ENCODE data around the gene IFT88. TPM values are rescaled to one million over a fixed set of nuclear protein-coding genes. Genes with fewer than 3 reads are reported as not detected.

The IFT88 gene
- total RNA-seq, 1 donor from 2014 or later = 8.7 TPM

- H3K4me1 Mint-ChIP-seq (ENCODE audit: low read depth, unreplicated experiment) = peaks cover 23% of the 10 kb centered on the region
- H3K9me3 Mint-ChIP-seq (ENCODE audit: unreplicated experiment) = no peaks in the 10 kb centered on the region
- TF ChIP-seq, protein P1, sequence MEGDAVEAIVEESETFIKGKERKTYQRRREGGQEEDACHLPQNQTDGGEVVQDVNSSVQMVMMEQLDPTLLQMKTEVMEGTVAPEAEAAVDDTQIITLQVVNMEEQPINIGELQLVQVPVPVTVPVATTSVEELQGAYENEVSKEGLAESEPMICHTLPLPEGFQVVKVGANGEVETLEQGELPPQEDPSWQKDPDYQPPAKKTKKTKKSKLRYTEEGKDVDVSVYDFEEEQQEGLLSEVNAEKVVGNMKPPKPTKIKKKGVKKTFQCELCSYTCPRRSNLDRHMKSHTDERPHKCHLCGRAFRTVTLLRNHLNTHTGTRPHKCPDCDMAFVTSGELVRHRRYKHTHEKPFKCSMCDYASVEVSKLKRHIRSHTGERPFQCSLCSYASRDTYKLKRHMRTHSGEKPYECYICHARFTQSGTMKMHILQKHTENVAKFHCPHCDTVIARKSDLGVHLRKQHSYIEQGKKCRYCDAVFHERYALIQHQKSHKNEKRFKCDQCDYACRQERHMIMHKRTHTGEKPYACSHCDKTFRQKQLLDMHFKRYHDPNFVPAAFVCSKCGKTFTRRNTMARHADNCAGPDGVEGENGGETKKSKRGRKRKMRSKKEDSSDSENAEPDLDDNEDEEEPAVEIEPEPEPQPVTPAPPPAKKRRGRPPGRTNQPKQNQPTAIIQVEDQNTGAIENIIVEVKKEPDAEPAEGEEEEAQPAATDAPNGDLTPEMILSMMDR (IDR thresholded peaks at IDR 0.05; ENCODE audit: partially characterized antibody, unreplicated experiment) = no peak
- DNase-seq = no peak
- H3K4me3 Mint-ChIP-seq (ENCODE audit: unreplicated experiment) = no peak overlapping the region
- peaks cover 3% of the 10 kb centered on the region for H3K27me3 Mint-ChIP-seq (ENCODE audit: unreplicated experiment)
- H3K27ac Mint-ChIP-seq (ENCODE audit: unreplicated experiment) = no peak overlapping the region
- H3K36me3 Mint-ChIP-seq (ENCODE audit: unreplicated experiment) = no peaks in the 10 kb centered on the region
Observed at GRCh38 chr13:20713751-20714150, 146.8 kb downstream of the IFT88 start.

- Mint-ChIP-seq H3K4me1 (ENCODE audit: low read depth, unreplicated experiment) (peaks cover 23% of the 10 kb centered on the region), H3K36me3 (ENCODE audit: unreplicated experiment) (no peaks in the 10 kb centered on the region), H3K27ac (ENCODE audit: unreplicated experiment) (no peak overlapping the region), H3K4me3 (ENCODE audit: unreplicated experiment) (peak overlapping the region; percentile 4), H3K27me3 (ENCODE audit: unreplicated experiment) (peaks cover 3% of the 10 kb centered on the region), H3K9me3 (ENCODE audit: unreplicated experiment) (no peaks in the 10 kb centered on the region)
- no peak for DNase-seq
- TF ChIP-seq, protein P1 (IDR thresholded peaks at IDR 0.05; ENCODE audit: partially characterized antibody, unreplicated experiment) = no peak
Observed at GRCh38 chr13:20714161-20714560, 147.2 kb downstream of the IFT88 start.

DNA sequence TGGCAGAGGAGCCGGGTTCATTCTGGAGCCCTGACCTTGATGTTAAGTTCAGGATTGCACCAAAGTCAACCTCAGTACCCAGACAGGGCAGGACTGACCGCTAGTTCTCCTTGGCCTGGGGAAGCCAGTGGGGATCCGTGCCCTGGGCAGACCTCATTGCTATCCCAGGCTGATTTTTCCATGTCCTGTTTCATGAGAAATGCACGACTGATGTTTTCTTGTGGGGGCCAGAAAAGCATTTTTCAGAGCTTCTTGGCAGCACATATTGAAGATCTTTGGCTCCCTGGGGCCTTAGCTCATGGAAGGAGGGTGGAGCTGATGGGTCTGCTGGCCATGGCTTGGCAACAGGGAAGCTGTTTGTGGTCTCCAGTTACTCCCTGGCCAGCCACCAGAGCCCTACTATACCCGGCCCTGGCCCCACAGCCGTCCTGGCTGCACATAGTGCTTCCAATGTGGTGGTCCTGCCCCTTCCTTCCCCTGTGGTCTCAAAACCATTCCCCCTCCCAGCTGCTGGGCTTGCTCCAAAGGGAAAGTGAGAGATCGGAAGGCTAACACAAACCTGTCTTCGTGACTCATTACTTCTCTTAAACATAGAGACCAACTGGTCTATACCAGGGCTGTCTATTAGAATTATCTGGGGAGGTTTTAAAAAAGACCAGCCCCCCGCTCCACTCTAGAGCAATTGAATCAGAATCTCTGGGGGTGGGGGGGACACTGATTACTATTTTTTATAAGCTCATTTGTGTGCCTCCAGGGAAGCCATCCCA is 147.8 kb downstream of the IFT88 start:
- Mint-ChIP-seq H3K4me3 (ENCODE audit: unreplicated experiment) (no peak overlapping the region), H3K27me3 (ENCODE audit: unreplicated experiment) (peaks cover 3% of the 10 kb centered on the region), H3K27ac (ENCODE audit: unreplicated experiment) (no peak overlapping the region), H3K4me1 (ENCODE audit: low read depth, unreplicated experiment) (peaks cover 23% of the 10 kb centered on the region), H3K9me3 (ENCODE audit: unreplicated experiment) (no peaks in the 10 kb centered on the region), H3K36me3 (ENCODE audit: unreplicated experiment) (no peaks in the 10 kb centered on the region)
- DNase-seq = no peak
- TF ChIP-seq, protein P1 (IDR thresholded peaks at IDR 0.05; ENCODE audit: partially characterized antibody, unreplicated experiment) = no peak

- H3K4me3 Mint-ChIP-seq (ENCODE audit: unreplicated experiment) = no peak overlapping the region
- no peaks in the 10 kb centered on the region for H3K9me3 Mint-ChIP-seq (ENCODE audit: unreplicated experiment)
- no peaks in the 10 kb centered on the region for H3K36me3 Mint-ChIP-seq (ENCODE audit: unreplicated experiment)
- no peak for DNase-seq
- H3K4me1 Mint-ChIP-seq (ENCODE audit: low read depth, unreplicated experiment) = peaks cover 23% of the 10 kb centered on the region
- H3K27me3 Mint-ChIP-seq (ENCODE audit: unreplicated experiment) = peaks cover 3% of the 10 kb centered on the region
- no peak overlapping the region for H3K27ac Mint-ChIP-seq (ENCODE audit: unreplicated experiment)
- TF ChIP-seq, protein P1 (IDR thresholded peaks at IDR 0.05; ENCODE audit: partially characterized antibody, unreplicated experiment) = no peak
Observed at GRCh38 chr13:20715330-20715712, 148.4 kb downstream of the IFT88 start.

DNA sequence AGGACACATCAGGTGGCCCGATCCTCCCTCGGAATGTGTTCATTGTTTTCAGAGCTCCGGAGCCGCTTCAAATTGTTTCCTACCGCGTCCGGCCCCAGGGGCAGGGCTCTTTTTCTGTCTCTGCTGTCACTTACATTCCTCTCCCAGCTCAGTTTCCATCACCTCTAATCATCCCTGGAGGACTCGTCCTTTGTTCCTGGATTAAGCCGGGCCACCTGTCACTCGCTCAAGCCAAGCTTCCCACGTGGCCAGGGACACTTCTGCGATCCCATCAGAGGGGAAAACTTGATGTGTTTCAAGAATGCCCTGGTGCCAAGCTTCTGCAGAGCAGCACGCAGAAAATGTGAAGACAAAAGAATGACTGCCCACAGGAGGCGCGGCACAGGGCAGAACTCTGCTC is 150.0 kb downstream of the IFT88 start:
- Mint-ChIP-seq H3K36me3 (ENCODE audit: unreplicated experiment) (no peaks in the 10 kb centered on the region), H3K9me3 (ENCODE audit: unreplicated experiment) (peaks cover 2% of the 10 kb centered on the region), H3K27ac (ENCODE audit: unreplicated experiment) (peak overlapping the region; percentile 31), H3K4me1 (ENCODE audit: low read depth, unreplicated experiment) (peaks cover 23% of the 10 kb centered on the region), H3K27me3 (ENCODE audit: unreplicated experiment) (peaks cover 6% of the 10 kb centered on the region), H3K4me3 (ENCODE audit: unreplicated experiment) (peak overlapping the region; percentile 76)
- TF ChIP-seq, protein P1 (IDR thresholded peaks at IDR 0.05; ENCODE audit: partially characterized antibody, unreplicated experiment) = no peak
- DNase-seq = peak; percentile 33

Data from glutamatergic neuron (in vitro differentiated cells).